ENCODE results near the gene GAR1.

- TF ChIP-seq CTCF (IDR thresholded peaks at IDR 0.05) (no peak), POLR2A (IDR thresholded peaks at IDR 0.05) (no peak)
Measured at GRCh38 chr4:109786846-109787245, 28.7 kb upstream of the GAR1 start.

Data from esophagus squamous epithelium (tissue), 4 donors.